ENCODE measurements around the gene CHST15.

Gene CHST15

GRCh38 chr10:124084708-124085107, 8.7 kb downstream of the CHST15 start:
- TF ChIP-seq CTCF (IDR thresholded peaks at IDR 0.05; ENCODE audit: low read depth, low read length), result no peak
- H3K4me1 ChIP-seq, result peaks cover 55% of the 10 kb centered on the region

GRCh38 chr10:124083740-124084397, 9.5 kb downstream of the CHST15 start:
- Histone ChIP-seq H3K4me3 (ENCODE audit: low read depth, low read length) (no peak overlapping the region), H3K36me3 (no peaks in the 10 kb centered on the region), H3K9me3 (no peaks in the 10 kb centered on the region), H3K27me3 (no peaks in the 10 kb centered on the region), H3K4me1 (peaks cover 57% of the 10 kb centered on the region)
- no peak for DNase-seq
- no peak for TF ChIP-seq CTCF (IDR thresholded peaks at IDR 0.05; ENCODE audit: low read depth, low read length)

More at GRCh38 chr10:124084708-124085107, 8.7 kb downstream of the CHST15 start:
- Histone ChIP-seq H3K36me3 (no peaks in the 10 kb centered on the region), H3K27me3 (no peaks in the 10 kb centered on the region), H3K9me3 (no peaks in the 10 kb centered on the region), H3K4me3 (ENCODE audit: low read depth, low read length) (no peak overlapping the region)
- DNase-seq, result no peak

DNA sequence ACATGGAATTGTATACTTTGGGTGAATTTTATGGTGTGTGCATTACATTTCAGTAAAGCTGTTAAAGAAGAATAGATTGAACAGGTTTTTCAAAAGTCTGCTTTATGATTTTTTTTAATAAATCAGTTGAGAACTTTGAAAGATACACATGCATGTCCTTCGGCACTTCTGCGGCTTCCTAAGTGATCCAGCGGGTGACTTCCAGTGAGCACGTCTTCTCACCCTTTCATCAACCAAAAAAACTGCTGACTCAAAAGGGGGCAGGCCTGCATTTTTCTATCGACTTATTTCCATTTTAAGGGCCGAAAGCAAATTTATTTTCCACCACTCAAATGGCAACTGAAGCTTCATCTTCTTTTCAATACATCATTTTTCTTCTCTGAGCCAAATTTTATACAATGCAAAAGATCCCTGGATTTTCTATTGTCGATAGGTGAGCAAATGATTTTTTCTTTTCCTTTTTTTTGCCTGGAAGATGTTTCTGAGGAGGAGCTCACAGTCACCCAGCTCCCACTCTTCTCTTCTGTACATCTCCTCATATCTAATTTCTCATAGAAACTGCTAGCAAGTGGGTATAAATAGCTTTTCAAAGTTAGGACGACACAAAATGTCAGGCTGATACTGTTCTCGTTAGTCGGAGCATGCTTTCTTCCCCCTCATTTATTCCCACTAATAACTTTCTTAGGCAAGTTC, 10.2 kb downstream of the CHST15 start:
- H3K4me1 ChIP-seq, result peaks cover 56% of the 10 kb centered on the region
- no peak overlapping the region for H3K4me3 ChIP-seq (ENCODE audit: low read depth, low read length)
- H3K9me3 ChIP-seq, result no peaks in the 10 kb centered on the region
- DNase-seq, result no peak
- no peak for TF ChIP-seq CTCF (IDR thresholded peaks at IDR 0.05; ENCODE audit: low read depth, low read length)
- H3K36me3 ChIP-seq, result no peaks in the 10 kb centered on the region
- H3K27me3 ChIP-seq, result no peaks in the 10 kb centered on the region

DNA sequence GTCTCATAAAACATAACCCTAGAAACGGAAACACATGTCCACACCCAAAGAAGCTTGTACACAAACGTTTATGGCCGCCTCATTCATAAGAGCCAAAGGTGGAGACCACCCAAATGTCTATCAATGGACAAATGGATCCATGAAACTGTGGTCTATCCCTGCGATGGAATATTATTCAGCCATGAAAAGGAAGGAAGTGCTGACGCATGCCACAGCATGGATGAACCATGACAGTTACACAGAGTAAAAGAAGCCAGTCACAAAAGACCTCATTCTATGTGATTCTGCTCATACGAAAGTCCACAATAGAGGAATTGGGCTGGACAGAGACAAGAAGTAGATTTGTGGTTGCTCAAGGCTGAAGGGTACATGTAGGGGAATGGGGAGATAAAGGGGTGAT, 10.8 kb downstream of the CHST15 start:
- Histone ChIP-seq H3K9me3 (no peaks in the 10 kb centered on the region), H3K4me3 (ENCODE audit: low read depth, low read length) (no peak overlapping the region), H3K27me3 (no peaks in the 10 kb centered on the region), H3K4me1 (peaks cover 57% of the 10 kb centered on the region), H3K36me3 (no peaks in the 10 kb centered on the region)
- no peak for TF ChIP-seq CTCF (IDR thresholded peaks at IDR 0.05; ENCODE audit: low read depth, low read length)
- DNase-seq, result no peak

- no peaks in the 10 kb centered on the region for H3K27me3 ChIP-seq
- DNase-seq, result peak; percentile 85
- H3K36me3 ChIP-seq, result no peaks in the 10 kb centered on the region
- peaks cover 57% of the 10 kb centered on the region for H3K4me1 ChIP-seq
- TF ChIP-seq CTCF (IDR thresholded peaks at IDR 0.05; ENCODE audit: low read depth, low read length), result no peak
- no peaks in the 10 kb centered on the region for H3K9me3 ChIP-seq
- no peak overlapping the region for H3K4me3 ChIP-seq (ENCODE audit: low read depth, low read length)
These were observed 11.8 kb downstream of the CHST15 start for GRCh38 chr10:124081547-124082140.

- Histone ChIP-seq H3K36me3 (no peaks in the 10 kb centered on the region), H3K4me3 (ENCODE audit: low read depth, low read length) (no peak overlapping the region), H3K27me3 (no peaks in the 10 kb centered on the region), H3K9me3 (no peaks in the 10 kb centered on the region), H3K4me1 (peaks cover 59% of the 10 kb centered on the region)
- DNase-seq, result no peak
- no peak for TF ChIP-seq CTCF (IDR thresholded peaks at IDR 0.05; ENCODE audit: low read depth, low read length)
These were observed 13.5 kb downstream of the CHST15 start for GRCh38 chr10:124079864-124080263.

Measured in BE2C (cell line).